ENCODE measurements around the gene FHIT. TPM values are rescaled to one million over a fixed set of nuclear protein-coding genes. Genes with fewer than 3 reads are reported as not detected.

Gene FHIT
- polyA plus RNA-seq, 1 of the 3 experiments (the other 2 are of a cell fraction): 0.41 TPM

DNA sequence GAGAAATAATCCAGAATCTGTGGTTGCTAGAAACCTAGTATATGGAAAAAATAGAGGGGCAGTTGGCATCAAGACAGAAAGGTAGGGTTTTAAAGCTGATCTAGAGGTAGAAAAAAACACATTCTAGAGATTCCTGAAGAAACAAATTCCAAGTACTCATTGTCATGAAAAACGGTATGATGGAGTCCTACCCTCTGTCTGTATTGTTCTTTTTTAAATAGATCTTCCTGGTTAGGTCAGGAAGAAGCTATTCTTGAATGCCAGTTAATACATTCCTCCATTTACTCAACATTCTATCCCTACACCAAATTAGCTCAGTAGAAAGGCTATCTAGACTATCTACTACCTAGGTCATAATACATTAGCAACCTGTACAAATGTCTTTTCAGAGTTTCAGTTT is 364.7 kb downstream of the FHIT start:
- Histone ChIP-seq H4K20me1 (ENCODE audit: insufficient read depth) (no peaks in the 10 kb centered on the region), H3K9ac (no peak overlapping the region), H3K9me3 (no peaks in the 10 kb centered on the region), H3K4me3 (ENCODE audit: low read depth in 2 of 2, low read length in 1 of 2) (no peak overlapping the region), H2AFZ (ENCODE audit: low read depth) (no peak overlapping the region), H3K36me3 (replicated peaks in 1 of 2; ENCODE audit: control insufficient read depth in 1 of 2, insufficient read depth in 2 of 2, low read length in 1 of 2) (no peaks in the 10 kb centered on the region), H3K4me1 (ENCODE audit: control insufficient read depth in 1 of 2, insufficient read depth in 2 of 2, low read depth in 1 of 2, low read length in 1 of 2) (no peaks in the 10 kb centered on the region), H3K27me3 (ENCODE audit: insufficient read depth) (no peaks in the 10 kb centered on the region), H3K79me2 (ENCODE audit: insufficient read depth) (no peaks in the 10 kb centered on the region), H3K27ac (ENCODE audit: low read depth in 2 of 2, low read length in 1 of 2) (no peak overlapping the region), H3K9me2 (no peaks in the 10 kb centered on the region), H3F3A (replicated peaks; ENCODE audit: insufficient read depth) (no peaks in the 10 kb centered on the region), H3K4me2 (no peak overlapping the region)
- ChIA-PET CTCF (no interaction called here), POLR2A (no interaction called here)
- WGBS (ENCODE audit: low lambda C conversion rate): 55% methylated on average over 1 of the region's 1 CpG
- DNase-seq: no peak
- TF ChIP-seq TCF12 (IDR thresholded peaks at IDR 0.05) (no peak), ELF1 (IDR thresholded peaks at IDR 0.05) (no peak)
- TF ChIP-seq, protein P1, sequence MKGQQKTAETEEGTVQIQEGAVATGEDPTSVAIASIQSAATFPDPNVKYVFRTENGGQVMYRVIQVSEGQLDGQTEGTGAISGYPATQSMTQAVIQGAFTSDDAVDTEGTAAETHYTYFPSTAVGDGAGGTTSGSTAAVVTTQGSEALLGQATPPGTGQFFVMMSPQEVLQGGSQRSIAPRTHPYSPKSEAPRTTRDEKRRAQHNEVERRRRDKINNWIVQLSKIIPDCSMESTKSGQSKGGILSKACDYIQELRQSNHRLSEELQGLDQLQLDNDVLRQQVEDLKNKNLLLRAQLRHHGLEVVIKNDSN (IDR thresholded peaks at IDR 0.05; ENCODE audit: borderline replicate concordance, low read depth): no peak

DNA sequence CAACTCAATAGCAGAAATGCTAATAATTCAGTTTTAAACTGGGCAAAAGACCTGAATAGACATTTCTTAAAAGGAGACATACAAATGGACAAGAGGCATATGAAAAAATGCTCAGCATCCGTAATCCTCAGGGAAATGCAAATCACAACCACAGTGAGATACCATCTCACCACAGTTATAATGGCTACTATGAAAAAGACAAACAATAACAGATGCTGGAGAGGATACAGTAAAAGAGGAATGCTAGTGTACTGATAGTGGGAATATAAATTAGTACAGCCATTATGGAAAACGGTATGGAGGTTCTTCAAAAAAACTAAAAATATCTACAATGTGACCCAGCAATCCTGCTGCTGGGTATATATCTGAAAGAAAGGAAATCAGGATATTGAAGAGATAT is 367.2 kb downstream of the FHIT start:
- Histone ChIP-seq H3K4me3 (ENCODE audit: low read depth in 2 of 2, low read length in 1 of 2) (no peak overlapping the region), H3K4me1 (ENCODE audit: control insufficient read depth in 1 of 2, insufficient read depth in 2 of 2, low read depth in 1 of 2, low read length in 1 of 2) (no peaks in the 10 kb centered on the region), H4K20me1 (ENCODE audit: insufficient read depth) (no peaks in the 10 kb centered on the region), H2AFZ (ENCODE audit: low read depth) (no peak overlapping the region), H3K4me2 (no peak overlapping the region), H3K79me2 (ENCODE audit: insufficient read depth) (no peaks in the 10 kb centered on the region), H3K27me3 (ENCODE audit: insufficient read depth) (no peaks in the 10 kb centered on the region), H3K9me2 (no peaks in the 10 kb centered on the region), H3K9ac (no peak overlapping the region), H3F3A (replicated peaks; ENCODE audit: insufficient read depth) (no peaks in the 10 kb centered on the region), H3K9me3 (no peaks in the 10 kb centered on the region), H3K36me3 (replicated peaks in 1 of 2; ENCODE audit: control insufficient read depth in 1 of 2, insufficient read depth in 2 of 2, low read length in 1 of 2) (no peaks in the 10 kb centered on the region), H3K27ac (ENCODE audit: low read depth in 2 of 2, low read length in 1 of 2) (no peak overlapping the region)
- TF ChIP-seq NFIC (IDR thresholded peaks at IDR 0.05; ENCODE audit: borderline replicate concordance): no peak
- no peak for TF ChIP-seq TCF12 (IDR thresholded peaks at IDR 0.05)
- TF ChIP-seq, protein P2, sequence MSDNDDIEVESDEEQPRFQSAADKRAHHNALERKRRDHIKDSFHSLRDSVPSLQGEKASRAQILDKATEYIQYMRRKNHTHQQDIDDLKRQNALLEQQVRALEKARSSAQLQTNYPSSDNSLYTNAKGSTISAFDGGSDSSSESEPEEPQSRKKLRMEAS (IDR thresholded peaks at IDR 0.05; ENCODE audit: low read depth): no peak
- no peak for TF ChIP-seq FOXM1 (IDR thresholded peaks at IDR 0.05; ENCODE audit: low read depth)
- TF ChIP-seq SMC3 (IDR thresholded peaks at IDR 0.05; ENCODE audit: low read depth, low read length): no peak
- TF ChIP-seq, protein P1 (IDR thresholded peaks at IDR 0.05; ENCODE audit: borderline replicate concordance, low read depth): no peak
- no peak for TF ChIP-seq TEAD4 (IDR thresholded peaks at IDR 0.05; ENCODE audit: borderline replicate concordance, insufficient read depth)
- TF ChIP-seq RCOR1 (IDR thresholded peaks at IDR 0.05; ENCODE audit: low read length): no peak
- no peak for TF ChIP-seq EZH2phosphoT487 (IDR thresholded peaks at IDR 0.05; ENCODE audit: borderline replicate concordance, low read depth)
- TF ChIP-seq MEF2A (IDR thresholded peaks at IDR 0.05; ENCODE audit: borderline replicate concordance, low read depth): no peak
- no peak for TF ChIP-seq FOSL2 (IDR thresholded peaks at IDR 0.05; ENCODE audit: borderline replicate concordance, low read depth)
- no peak for TF ChIP-seq EP300 (IDR thresholded peaks at IDR 0.05; ENCODE audit: borderline replicate concordance in 1 of 2, low read depth in 1 of 2, low read length in 1 of 2)
- TF ChIP-seq, protein P3, sequence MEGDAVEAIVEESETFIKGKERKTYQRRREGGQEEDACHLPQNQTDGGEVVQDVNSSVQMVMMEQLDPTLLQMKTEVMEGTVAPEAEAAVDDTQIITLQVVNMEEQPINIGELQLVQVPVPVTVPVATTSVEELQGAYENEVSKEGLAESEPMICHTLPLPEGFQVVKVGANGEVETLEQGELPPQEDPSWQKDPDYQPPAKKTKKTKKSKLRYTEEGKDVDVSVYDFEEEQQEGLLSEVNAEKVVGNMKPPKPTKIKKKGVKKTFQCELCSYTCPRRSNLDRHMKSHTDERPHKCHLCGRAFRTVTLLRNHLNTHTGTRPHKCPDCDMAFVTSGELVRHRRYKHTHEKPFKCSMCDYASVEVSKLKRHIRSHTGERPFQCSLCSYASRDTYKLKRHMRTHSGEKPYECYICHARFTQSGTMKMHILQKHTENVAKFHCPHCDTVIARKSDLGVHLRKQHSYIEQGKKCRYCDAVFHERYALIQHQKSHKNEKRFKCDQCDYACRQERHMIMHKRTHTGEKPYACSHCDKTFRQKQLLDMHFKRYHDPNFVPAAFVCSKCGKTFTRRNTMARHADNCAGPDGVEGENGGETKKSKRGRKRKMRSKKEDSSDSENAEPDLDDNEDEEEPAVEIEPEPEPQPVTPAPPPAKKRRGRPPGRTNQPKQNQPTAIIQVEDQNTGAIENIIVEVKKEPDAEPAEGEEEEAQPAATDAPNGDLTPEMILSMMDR (IDR thresholded peaks at IDR 0.05): no peak
- TF ChIP-seq FOXJ3 (CRISPR knock-in tag; IDR thresholded peaks at IDR 0.05): no peak
- TF ChIP-seq, protein P4, sequence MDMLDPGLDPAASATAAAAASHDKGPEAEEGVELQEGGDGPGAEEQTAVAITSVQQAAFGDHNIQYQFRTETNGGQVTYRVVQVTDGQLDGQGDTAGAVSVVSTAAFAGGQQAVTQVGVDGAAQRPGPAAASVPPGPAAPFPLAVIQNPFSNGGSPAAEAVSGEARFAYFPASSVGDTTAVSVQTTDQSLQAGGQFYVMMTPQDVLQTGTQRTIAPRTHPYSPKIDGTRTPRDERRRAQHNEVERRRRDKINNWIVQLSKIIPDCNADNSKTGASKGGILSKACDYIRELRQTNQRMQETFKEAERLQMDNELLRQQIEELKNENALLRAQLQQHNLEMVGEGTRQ (IDR thresholded peaks at IDR 0.05; ENCODE audit: borderline replicate concordance, low read depth, low read length): no peak
- ChIA-PET POLR2A (no interaction called here), CTCF (no interaction called here)
- DNase-seq: no peak
- WGBS (ENCODE audit: low lambda C conversion rate): 18% methylated on average over 2 of the region's 2 CpGs
